ENCODE data around the gene CHD3.

Gene CHD3

GRCh38 chr17:7929158-7930023 is 40.8 kb downstream of the CHD3 start, which contains the start of gene KCNAB3:
Gene KCNAB3, minus strand, starts transcription at chr17:7929856. Its CDS starts 421 bp downstream, at chr17:7929435.
- H3K9ac ChIP-seq (ENCODE audit: low read length): peak within 1 kb of the TSS; percentile 64
- H3K4me3 ChIP-seq (ENCODE audit: low read depth, low read length): peak within 1 kb of the TSS; percentile 76
- H3K27ac ChIP-seq (ENCODE audit: low read depth, low read length): no peak within 1 kb of the TSS

GRCh38 chr17:7930841-7931631 is 42.4 kb downstream of the CHD3 start:
- H3K27ac ChIP-seq (ENCODE audit: low read depth, low read length): no peak overlapping the region

More at GRCh38 chr17:7929158-7930023, 40.8 kb downstream of the CHD3 start, which contains the start of gene KCNAB3:
- H3K4me1 ChIP-seq (ENCODE audit: control insufficient read depth, insufficient read depth, low read length): peaks cover 15% of the 10 kb centered on the region
- H3K36me3 ChIP-seq (ENCODE audit: control insufficient read depth, insufficient read depth, low read length): peaks cover 2% of the 10 kb centered on the region
- H3K9me3 ChIP-seq (ENCODE audit: control insufficient read depth, insufficient read depth, low read depth, low read length): no peaks in the 10 kb centered on the region
- H3K27me3 ChIP-seq (ENCODE audit: control insufficient read depth, insufficient read depth, low read length): peaks cover 50% of the 10 kb centered on the region

GRCh38 chr17:7931709-7932482 is 43.3 kb downstream of the CHD3 start, which contains the start of the genes CNTROB and TRAPPC1:
Gene CNTROB, plus strand, starts transcription at chr17:7932206. Its CDS starts 874 bp downstream, at chr17:7933080.
Gene TRAPPC1, minus strand, starts transcription at chr17:7931946. Its CDS starts 117 bp downstream, at chr17:7931829.
- Histone ChIP-seq H3K9ac (ENCODE audit: low read length) (peak within 1 kb of the TSS; percentile 85), H3K27me3 (ENCODE audit: control insufficient read depth, insufficient read depth, low read length) (peaks cover 32% of the 10 kb centered on the region), H3K4me1 (ENCODE audit: control insufficient read depth, insufficient read depth, low read length) (peaks cover 15% of the 10 kb centered on the region), H3K4me3 (ENCODE audit: low read depth, low read length) (peak within 1 kb of the TSS; percentile 100), H3K27ac (ENCODE audit: low read depth, low read length) (no peak within 1 kb of the TSS), H3K36me3 (ENCODE audit: control insufficient read depth, insufficient read depth, low read length) (peaks cover 24% of the 10 kb centered on the region), H3K9me3 (ENCODE audit: control insufficient read depth, insufficient read depth, low read depth, low read length) (no peaks in the 10 kb centered on the region)

More at GRCh38 chr17:7930841-7931631, 42.4 kb downstream of the CHD3 start:
- peak overlapping the region; percentile 64 for H3K9ac ChIP-seq (ENCODE audit: low read length)
- peak overlapping the region; percentile 100 for H3K4me3 ChIP-seq (ENCODE audit: low read depth, low read length)
- H3K4me1 ChIP-seq (ENCODE audit: control insufficient read depth, insufficient read depth, low read length): peaks cover 15% of the 10 kb centered on the region
- no peaks in the 10 kb centered on the region for H3K9me3 ChIP-seq (ENCODE audit: control insufficient read depth, insufficient read depth, low read depth, low read length)
- peaks cover 15% of the 10 kb centered on the region for H3K36me3 ChIP-seq (ENCODE audit: control insufficient read depth, insufficient read depth, low read length)
- peaks cover 41% of the 10 kb centered on the region for H3K27me3 ChIP-seq (ENCODE audit: control insufficient read depth, insufficient read depth, low read length)

- Histone ChIP-seq H3K4me3 (ENCODE audit: low read depth, low read length) (peak overlapping the region; percentile 100), H3K4me1 (ENCODE audit: control insufficient read depth, insufficient read depth, low read length) (peaks cover 15% of the 10 kb centered on the region), H3K9ac (ENCODE audit: low read length) (peak overlapping the region; percentile 85), H3K27me3 (ENCODE audit: control insufficient read depth, insufficient read depth, low read length) (peaks cover 27% of the 10 kb centered on the region), H3K9me3 (ENCODE audit: control insufficient read depth, insufficient read depth, low read depth, low read length) (no peaks in the 10 kb centered on the region), H3K36me3 (ENCODE audit: control insufficient read depth, insufficient read depth, low read length) (peaks cover 27% of the 10 kb centered on the region), H3K27ac (ENCODE audit: low read depth, low read length) (no peak overlapping the region)
Measured at GRCh38 chr17:7932483-7932891, 43.9 kb downstream of the CHD3 start.

- Histone ChIP-seq H3K27me3 (ENCODE audit: control insufficient read depth, insufficient read depth, low read length) (peaks cover 22% of the 10 kb centered on the region), H3K9me3 (ENCODE audit: control insufficient read depth, insufficient read depth, low read depth, low read length) (no peaks in the 10 kb centered on the region), H3K4me1 (ENCODE audit: control insufficient read depth, insufficient read depth, low read length) (peaks cover 15% of the 10 kb centered on the region), H3K36me3 (ENCODE audit: control insufficient read depth, insufficient read depth, low read length) (peaks cover 27% of the 10 kb centered on the region), H3K9ac (ENCODE audit: low read length) (peak overlapping the region; percentile 85), H3K27ac (ENCODE audit: low read depth, low read length) (no peak overlapping the region), H3K4me3 (ENCODE audit: low read depth, low read length) (peak overlapping the region; percentile 100)
Measured at GRCh38 chr17:7932949-7933348, 44.4 kb downstream of the CHD3 start.

- H3K9me3 ChIP-seq (ENCODE audit: control insufficient read depth, insufficient read depth, low read depth, low read length): no peaks in the 10 kb centered on the region
- H3K36me3 ChIP-seq (ENCODE audit: control insufficient read depth, insufficient read depth, low read length): peaks cover 49% of the 10 kb centered on the region
- peaks cover 11% of the 10 kb centered on the region for H3K4me1 ChIP-seq (ENCODE audit: control insufficient read depth, insufficient read depth, low read length)
- H3K9ac ChIP-seq (ENCODE audit: low read length): no peak overlapping the region
- H3K27me3 ChIP-seq (ENCODE audit: control insufficient read depth, insufficient read depth, low read length): no peaks in the 10 kb centered on the region; the same call in 1 of the 2 replicates
- H3K27ac ChIP-seq (ENCODE audit: low read depth, low read length): no peak overlapping the region
- H3K4me3 ChIP-seq (ENCODE audit: low read depth, low read length): no peak overlapping the region
Measured at GRCh38 chr17:7935859-7936258, 47.3 kb downstream of the CHD3 start.

GRCh38 chr17:7940034-7940433 is 51.4 kb downstream of the CHD3 start:
- peaks cover 72% of the 10 kb centered on the region for H3K36me3 ChIP-seq (ENCODE audit: control insufficient read depth, insufficient read depth, low read length)
- no peak overlapping the region for H3K9ac ChIP-seq (ENCODE audit: low read length)
- no peaks in the 10 kb centered on the region for H3K9me3 ChIP-seq (ENCODE audit: control insufficient read depth, insufficient read depth, low read depth, low read length)
- no peaks in the 10 kb centered on the region for H3K27me3 ChIP-seq (ENCODE audit: control insufficient read depth, insufficient read depth, low read length)
- H3K4me1 ChIP-seq (ENCODE audit: control insufficient read depth, insufficient read depth, low read length): no peaks in the 10 kb centered on the region
- no peak overlapping the region for H3K4me3 ChIP-seq (ENCODE audit: low read depth, low read length)
- no peak overlapping the region for H3K27ac ChIP-seq (ENCODE audit: low read depth, low read length)

- Histone ChIP-seq H3K27ac (ENCODE audit: low read depth, low read length) (no peak overlapping the region), H3K9ac (ENCODE audit: low read length) (no peak overlapping the region), H3K4me3 (ENCODE audit: low read depth, low read length) (no peak overlapping the region), H3K27me3 (ENCODE audit: control insufficient read depth, insufficient read depth, low read length) (no peaks in the 10 kb centered on the region), H3K9me3 (ENCODE audit: control insufficient read depth, insufficient read depth, low read depth, low read length) (no peaks in the 10 kb centered on the region), H3K36me3 (ENCODE audit: control insufficient read depth, insufficient read depth, low read length) (peaks cover 73% of the 10 kb centered on the region), H3K4me1 (ENCODE audit: control insufficient read depth, insufficient read depth, low read length) (no peaks in the 10 kb centered on the region)
Measured at GRCh38 chr17:7940743-7941142, 52.2 kb downstream of the CHD3 start.

- no peak overlapping the region for H3K9ac ChIP-seq (ENCODE audit: low read length)
- no peaks in the 10 kb centered on the region for H3K4me1 ChIP-seq (ENCODE audit: control insufficient read depth, insufficient read depth, low read length)
- H3K27me3 ChIP-seq (ENCODE audit: control insufficient read depth, insufficient read depth, low read length): no peaks in the 10 kb centered on the region
- no peak overlapping the region for H3K27ac ChIP-seq (ENCODE audit: low read depth, low read length)
- no peaks in the 10 kb centered on the region for H3K9me3 ChIP-seq (ENCODE audit: control insufficient read depth, insufficient read depth, low read depth, low read length)
- no peak overlapping the region for H3K4me3 ChIP-seq (ENCODE audit: low read depth, low read length)
- peaks cover 76% of the 10 kb centered on the region for H3K36me3 ChIP-seq (ENCODE audit: control insufficient read depth, insufficient read depth, low read length)
Measured at GRCh38 chr17:7943291-7943690, 54.7 kb downstream of the CHD3 start.

- Histone ChIP-seq H3K36me3 (ENCODE audit: control insufficient read depth, insufficient read depth, low read length) (peaks cover 82% of the 10 kb centered on the region), H3K27me3 (ENCODE audit: control insufficient read depth, insufficient read depth, low read length) (no peaks in the 10 kb centered on the region), H3K9me3 (ENCODE audit: control insufficient read depth, insufficient read depth, low read depth, low read length) (no peaks in the 10 kb centered on the region), H3K4me3 (ENCODE audit: low read depth, low read length) (no peak overlapping the region), H3K9ac (ENCODE audit: low read length) (no peak overlapping the region), H3K4me1 (ENCODE audit: control insufficient read depth, insufficient read depth, low read length) (no peaks in the 10 kb centered on the region), H3K27ac (ENCODE audit: low read depth, low read length) (no peak overlapping the region)
Measured at GRCh38 chr17:7944326-7944725, 55.7 kb downstream of the CHD3 start.

Measured in HUES6 (cell line).